ENCODE data around the gene ADAMTS8.
A peak's percentile ranks its signal among the peaks of the same experiment; 100 is the strongest.
"Not testable (repeated sequence)": the region's sequence is repeated elsewhere in the genome, so short reads cannot be mapped to it uniquely, and the experiment has no call there.

Gene ADAMTS8

GRCh38 chr11:130438401-130439159, 10.2 kb upstream of the ADAMTS8 start:
- not testable (repeated sequence) for DNase-seq

DNA sequence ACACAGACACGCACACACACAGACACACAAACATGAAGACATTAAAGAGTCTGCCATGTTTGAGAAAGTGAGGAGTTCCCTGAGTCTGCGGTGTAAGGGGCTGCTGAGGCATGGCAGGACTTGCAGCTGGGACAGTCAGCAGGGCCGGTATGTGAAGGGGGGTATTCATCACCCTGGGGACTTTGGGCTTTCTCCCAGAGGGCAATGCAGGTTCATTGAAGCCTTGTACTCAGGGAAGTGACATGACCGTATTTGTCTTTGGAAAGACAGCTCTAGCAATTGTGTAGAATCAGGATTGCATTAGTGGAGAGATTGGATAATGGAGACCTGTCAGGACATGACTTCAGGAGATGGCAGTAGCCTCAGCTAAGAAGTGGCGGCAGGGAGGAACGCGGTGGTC, 9.4 kb upstream of the ADAMTS8 start:
- no peak for DNase-seq

GRCh38 chr11:130436171-130436570, 7.8 kb upstream of the ADAMTS8 start:
- no peak for DNase-seq

GRCh38 chr11:130435671-130436070, 7.3 kb upstream of the ADAMTS8 start:
- no peak for DNase-seq

DNA sequence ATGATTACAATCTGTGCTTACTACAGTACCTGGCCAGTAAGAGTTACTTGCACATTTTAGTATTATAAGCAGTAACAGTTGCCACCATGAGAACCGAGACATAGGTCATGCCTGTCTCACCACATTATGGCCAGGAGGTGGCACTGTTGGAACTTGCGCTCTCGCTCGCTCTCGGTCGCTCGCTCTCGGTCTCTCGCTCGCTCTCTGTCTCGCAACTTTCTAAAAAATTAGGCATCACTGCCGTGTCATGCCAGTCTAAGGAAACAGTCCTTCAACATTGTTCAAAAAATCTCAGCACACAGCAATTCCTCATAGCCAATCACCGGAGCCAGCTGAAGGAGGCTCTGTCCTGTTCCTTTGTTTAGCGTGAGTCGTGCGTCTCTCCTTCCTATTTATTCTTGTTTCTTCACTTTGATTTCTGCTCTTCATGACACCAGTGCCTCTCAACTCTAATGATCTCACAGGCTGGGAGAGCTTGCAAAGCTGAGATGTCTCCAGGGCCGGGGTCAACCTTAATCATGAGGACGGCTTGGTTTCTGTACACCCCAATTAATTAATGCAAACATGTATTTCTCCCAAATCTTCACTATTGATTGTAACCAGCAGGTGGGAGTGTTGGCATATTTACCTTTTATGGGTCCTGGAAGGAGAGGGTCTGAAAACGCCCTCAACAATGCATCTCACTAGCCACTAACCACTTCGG, 6.3 kb upstream of the ADAMTS8 start:
- DNase-seq = peak; percentile 50

DNA sequence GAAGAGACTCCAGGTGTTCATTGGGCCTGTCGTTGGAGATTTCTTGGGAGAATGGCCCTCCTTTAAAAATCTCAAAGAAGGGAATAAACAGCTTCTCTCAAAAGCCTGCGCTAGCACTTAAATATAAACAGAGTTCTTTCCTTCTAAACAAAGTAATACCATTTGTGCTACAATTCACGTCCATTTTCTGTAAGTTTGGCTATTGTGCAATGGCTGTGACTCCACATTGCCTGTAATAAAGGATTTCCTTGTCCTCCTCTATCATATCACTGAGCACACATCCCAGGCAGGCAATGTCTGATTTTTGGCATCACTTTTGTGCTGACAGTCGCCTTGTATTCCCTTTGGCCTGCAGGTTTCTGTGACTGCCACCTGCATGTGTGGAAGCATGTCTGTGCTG, 4.9 kb upstream of the ADAMTS8 start:
- DNase-seq = no peak

DNA sequence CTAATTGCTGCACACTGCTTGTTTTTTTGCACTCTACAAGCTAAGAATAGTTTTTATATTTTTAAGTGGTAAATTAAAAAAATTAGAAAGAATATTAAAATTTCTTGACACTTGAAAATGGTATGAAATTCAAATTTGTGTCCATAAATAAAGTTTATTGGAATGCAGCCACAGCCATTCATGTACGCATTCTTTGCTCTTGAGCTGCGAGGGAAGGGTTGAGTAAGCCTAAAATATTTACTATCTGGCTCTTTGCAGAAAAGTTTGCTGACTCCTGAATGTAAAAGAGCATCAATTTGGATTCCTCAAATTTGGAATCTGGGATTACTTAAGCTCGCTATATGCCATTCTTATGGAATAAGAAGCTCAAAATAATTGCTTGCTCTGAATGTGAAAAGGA, 3.4 kb upstream of the ADAMTS8 start:
- no peak for DNase-seq

GRCh38 chr11:130431331-130431773, 2.9 kb upstream of the ADAMTS8 start:
- DNase-seq = peak; percentile 55

- no peak for DNase-seq
These were observed 1.6 kb upstream of the ADAMTS8 start for GRCh38 chr11:130429983-130430382.

GRCh38 chr11:130429120-130429681, 792 bp upstream of the ADAMTS8 start:
- DNase-seq = no peak

GRCh38 chr11:130427581-130428315, 661 bp downstream of the ADAMTS8 start:
- DNase-seq = no peak

- no peak for DNase-seq
These were observed 1.5 kb downstream of the ADAMTS8 start for GRCh38 chr11:130426837-130427341.

GRCh38 chr11:130426223-130426836, 2.1 kb downstream of the ADAMTS8 start:
- no peak for DNase-seq

- no peak for DNase-seq
These were observed 3.3 kb downstream of the ADAMTS8 start for GRCh38 chr11:130425156-130425555.

DNA sequence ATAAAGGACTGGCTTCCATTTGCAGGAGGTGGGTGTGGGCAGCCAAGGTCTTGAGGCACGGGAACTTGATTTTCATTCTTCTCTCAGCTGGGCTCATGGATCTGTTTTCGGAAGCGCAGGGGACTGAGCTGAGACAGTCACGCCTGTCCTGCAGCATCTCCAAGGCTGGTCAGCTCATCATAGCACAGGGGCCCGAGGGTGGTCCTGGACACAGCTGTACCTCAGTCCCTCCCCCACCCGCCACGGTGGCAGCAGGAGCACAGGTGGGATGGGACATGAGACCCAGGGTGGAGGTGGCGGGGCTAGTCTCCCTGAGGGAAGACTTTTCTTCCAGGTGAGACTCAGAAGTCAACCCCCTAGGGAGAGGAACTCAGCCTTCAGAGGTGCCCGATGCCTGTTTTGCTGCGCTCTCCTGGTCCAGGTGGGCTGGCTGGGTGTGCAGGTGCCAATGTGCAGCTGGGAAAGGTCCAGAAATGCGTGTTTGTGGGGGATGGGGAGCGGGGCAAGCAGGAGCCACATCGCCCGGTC, 3.7 kb downstream of the ADAMTS8 start:
- no peak for DNase-seq

DNA sequence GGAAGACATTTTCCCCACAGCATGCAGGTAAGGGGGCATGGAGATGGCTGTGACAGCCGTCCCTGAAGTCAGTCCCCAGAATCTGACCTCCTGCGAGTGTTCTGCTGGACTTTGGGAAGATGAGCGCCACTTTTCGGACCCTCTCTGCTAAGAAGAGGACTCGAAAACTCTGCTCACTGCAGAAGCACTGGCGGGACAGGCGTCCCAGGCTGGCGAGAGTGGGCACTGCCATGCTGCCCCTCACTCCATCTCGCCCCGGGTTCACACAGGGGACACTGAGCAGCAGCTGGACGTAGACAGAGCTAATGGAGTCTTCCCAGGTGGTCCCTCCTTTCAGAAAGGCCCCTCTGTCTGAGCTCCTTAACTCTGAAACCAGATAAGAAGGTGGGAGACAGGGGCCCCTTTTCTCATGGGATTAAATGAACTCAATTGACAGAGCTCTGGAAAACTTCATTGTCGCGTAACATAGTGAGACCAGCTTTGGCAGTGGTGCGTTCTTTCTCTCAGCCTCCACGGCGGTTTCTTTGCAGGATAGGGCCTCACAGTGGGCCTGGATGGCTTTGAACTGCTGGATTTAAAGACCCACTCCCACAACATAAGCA, 4.8 kb downstream of the ADAMTS8 start:
- DNase-seq = no peak

- no peak for DNase-seq
These were observed 6.0 kb downstream of the ADAMTS8 start for GRCh38 chr11:130422251-130422995.

GRCh38 chr11:130421697-130422096, 6.7 kb downstream of the ADAMTS8 start:
- DNase-seq = no peak

DNA sequence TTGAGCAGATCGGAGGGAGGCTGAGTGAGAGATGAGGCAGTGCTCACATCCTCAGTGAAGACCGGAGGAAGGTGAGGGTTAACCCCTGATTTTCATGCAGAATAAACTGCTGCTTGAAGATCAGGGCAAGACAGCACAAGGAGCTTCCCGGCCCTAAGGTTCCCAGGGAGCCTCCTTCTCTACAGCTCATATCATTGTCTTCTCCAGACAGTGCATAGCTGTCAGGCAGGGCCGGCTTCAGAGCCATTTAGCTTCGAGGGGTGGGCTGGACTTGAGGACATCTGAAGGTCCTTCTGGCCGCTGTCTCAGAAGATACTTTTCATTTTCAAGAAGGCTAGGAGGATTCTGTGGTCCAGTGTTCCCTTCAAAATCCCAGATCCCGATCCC, 7.2 kb downstream of the ADAMTS8 start:
- DNase-seq = no peak

GRCh38 chr11:130420478-130421198, 7.8 kb downstream of the ADAMTS8 start:
- DNase-seq = no peak
